ENCODE data around the gene ZSWIM5. TPM values are rescaled to one million over a fixed set of nuclear protein-coding genes. Genes with fewer than 3 reads are reported as not detected.

ZSWIM5 gene
- polyA plus RNA-seq, 1 donor (not counting 4 experiments of a cell fraction or from before 2014, with no cell fraction given) = 0.03 TPM

- H4K20me1 ChIP-seq (ENCODE audit: control insufficient read depth, extremely low read depth, insufficient read depth, low read length) = no peaks in the 10 kb centered on the region
- FAIRE-seq = no peak
- H3K27ac ChIP-seq (ENCODE audit: control insufficient read depth, insufficient read depth, low read length) = no peak overlapping the region
- H3K9ac ChIP-seq (ENCODE audit: control insufficient read depth, extremely low read depth, insufficient read depth, low read length) = no peak overlapping the region
- H2AFZ ChIP-seq (ENCODE audit: control insufficient read depth, low read length) = no peak overlapping the region
- no peak for DNase-seq (ENCODE audit: low read depth, low spot score)
- H3K4me1 ChIP-seq (ENCODE audit: control insufficient read depth, extremely low read depth, insufficient read depth, low read length) = no peaks in the 10 kb centered on the region
- H3K4me2 ChIP-seq (ENCODE audit: control insufficient read depth, extremely low read depth, insufficient read depth, low read depth, low read length) = no peak overlapping the region
- H3K79me2 ChIP-seq (ENCODE audit: control insufficient read depth, insufficient read depth, low read length) = no peaks in the 10 kb centered on the region
- H3K27me3 ChIP-seq (ENCODE audit: control insufficient read depth, extremely low read depth, insufficient read depth, low read length) = no peaks in the 10 kb centered on the region
- no peaks in the 10 kb centered on the region for H3K9me1 ChIP-seq (ENCODE audit: control insufficient read depth, extremely low read depth, insufficient read depth, low read length)
- no peaks in the 10 kb centered on the region for H3K36me3 ChIP-seq (ENCODE audit: control insufficient read depth in 2 of 2, extremely low read depth in 1 of 2, insufficient read depth in 2 of 2, low read length in 2 of 2)
- H3K4me3 ChIP-seq (ENCODE audit: control insufficient read depth in 2 of 3, extremely low read depth in 1 of 3, insufficient read depth in 2 of 3, low read depth in 1 of 3, low read length in 3 of 3) = no peak overlapping the region
- no peak for TF ChIP-seq EZH2 (IDR thresholded peaks at IDR 0.05; ENCODE audit: low read length)
- no peak for TF ChIP-seq CTCF (optimal IDR thresholded peaks at IDR 0.05 in 1 of 3, IDR thresholded peaks at IDR 0.05 in 1 of 3, conservative IDR thresholded peaks at IDR 0.05 in 1 of 3; ENCODE audit: extremely low read depth in 1 of 3, insufficient read depth in 2 of 3, low read length in 3 of 3)
- dilution Hi-C loops (cut with MboI; ENCODE audit: extremely low pct_ligation_motif_present, low sequenced_read_pairs) = no loop called here
- no peaks in the 10 kb centered on the region for H3K9me3 ChIP-seq (ENCODE audit: control insufficient read depth, low read depth, low read length)
Observed at GRCh38 chr1:44995467-44996238, 210.8 kb downstream of the ZSWIM5 start.

- Histone ChIP-seq H3K27ac (ENCODE audit: control insufficient read depth, insufficient read depth, low read length) (no peak overlapping the region), H3K36me3 (ENCODE audit: control insufficient read depth in 2 of 2, extremely low read depth in 1 of 2, insufficient read depth in 2 of 2, low read length in 2 of 2) (no peaks in the 10 kb centered on the region), H3K79me2 (ENCODE audit: control insufficient read depth, insufficient read depth, low read length) (no peaks in the 10 kb centered on the region), H3K4me1 (ENCODE audit: control insufficient read depth, extremely low read depth, insufficient read depth, low read length) (no peaks in the 10 kb centered on the region), H3K9ac (ENCODE audit: control insufficient read depth, extremely low read depth, insufficient read depth, low read length) (no peak overlapping the region), H3K27me3 (ENCODE audit: control insufficient read depth, extremely low read depth, insufficient read depth, low read length) (no peaks in the 10 kb centered on the region), H3K4me3 (ENCODE audit: control insufficient read depth in 2 of 3, extremely low read depth in 1 of 3, insufficient read depth in 2 of 3, low read depth in 1 of 3, low read length in 3 of 3) (no peak overlapping the region), H4K20me1 (ENCODE audit: control insufficient read depth, extremely low read depth, insufficient read depth, low read length) (no peaks in the 10 kb centered on the region), H3K9me3 (ENCODE audit: control insufficient read depth, low read depth, low read length) (no peaks in the 10 kb centered on the region), H2AFZ (ENCODE audit: control insufficient read depth, low read length) (no peak overlapping the region), H3K9me1 (ENCODE audit: control insufficient read depth, extremely low read depth, insufficient read depth, low read length) (no peaks in the 10 kb centered on the region), H3K4me2 (ENCODE audit: control insufficient read depth, extremely low read depth, insufficient read depth, low read depth, low read length) (no peak overlapping the region)
- dilution Hi-C loops (cut with MboI; ENCODE audit: extremely low pct_ligation_motif_present, low sequenced_read_pairs) = no loop called here
- no peak for DNase-seq (ENCODE audit: low read depth, low spot score)
- FAIRE-seq = no peak
- TF ChIP-seq CTCF (optimal IDR thresholded peaks at IDR 0.05 in 1 of 3, IDR thresholded peaks at IDR 0.05 in 1 of 3, conservative IDR thresholded peaks at IDR 0.05 in 1 of 3; ENCODE audit: extremely low read depth in 1 of 3, insufficient read depth in 2 of 3, low read length in 3 of 3) (no peak), EZH2 (IDR thresholded peaks at IDR 0.05; ENCODE audit: low read length) (no peak)
Observed at GRCh38 chr1:44994309-44994898, 212.0 kb downstream of the ZSWIM5 start.

Data from keratinocyte (primary cell).